ENCODE results near the gene MAPK1. TPM values are rescaled to one million over a fixed set of nuclear protein-coding genes. Genes with fewer than 3 reads are reported as not detected.

MAPK1 gene
- total and polyA plus RNA-seq, 2 donors (not counting 3 experiments of a cell fraction or from before 2014, with no cell fraction given) = 50.9 to 163 TPM

- dilution Hi-C loops (cut with MboI; ENCODE audit: extremely low pct_ligation_motif_present, low sequenced_read_pairs) = no loop called here
- no peak for FAIRE-seq
- CTCF ChIA-PET = no interaction called here
Measured at GRCh38 chr22:21827628-21828267, 39.7 kb downstream of the MAPK1 start.

More at GRCh38 chr22:21827628-21828267, 39.7 kb downstream of the MAPK1 start:
- H3K4me2 ChIP-seq (ENCODE audit: insufficient read depth, low read length) = no peak overlapping the region
- POLR2A ChIA-PET = no interaction called here
- H2AFZ ChIP-seq (ENCODE audit: low read depth, low read length) = no peak overlapping the region
- H3K36me3 ChIP-seq (ENCODE audit: control insufficient read depth in 2 of 2, extremely low read depth in 1 of 2, insufficient read depth in 2 of 2, low read length in 2 of 2) = peaks cover 0 to 3% of the 10 kb centered on the region in 2 experiments
- H3K9me3 ChIP-seq (replicated peaks; ENCODE audit: control insufficient read depth, insufficient read depth, low read length) = no peaks in the 10 kb centered on the region
- no TSS peak for BruUV-seq (replicated peaks)
- no peaks in the 10 kb centered on the region for H3K9me1 ChIP-seq (replicated peaks; ENCODE audit: control insufficient read depth, extremely low read depth, insufficient read depth, low read length)
- intact Hi-C loops (cut with micrococcal nuclease) = no loop called here
- H3K4me1 ChIP-seq (ENCODE audit: control insufficient read depth, extremely low read depth, insufficient read depth, low read length) = peaks cover 18% of the 10 kb centered on the region
- peaks cover 96% of the 10 kb centered on the region for H3K79me2 ChIP-seq (ENCODE audit: control insufficient read depth, insufficient read depth, low read length)
- no peak overlapping the region for H3K9ac ChIP-seq (replicated peaks; ENCODE audit: extremely low read depth, insufficient read depth, low read length)
- no peaks in the 10 kb centered on the region for H3K27me3 ChIP-seq (ENCODE audit: control insufficient read depth in 2 of 2, insufficient read depth in 2 of 2, low read length in 2 of 2)
- peaks cover 16% of the 10 kb centered on the region for H4K20me1 ChIP-seq (replicated peaks; ENCODE audit: control insufficient read depth, extremely low read depth, insufficient read depth, low read length)
- no peak overlapping the region for H3K4me3 ChIP-seq (replicated peaks in 1 of 3; ENCODE audit: insufficient read depth in 1 of 3, low read depth in 1 of 3, low read length in 3 of 3)
- DNase-seq (ENCODE audit: low read depth, low spot score) = no peak
- H3K27ac ChIP-seq (ENCODE audit: insufficient read depth, low read depth, low read length) = no peak overlapping the region
- TF ChIP-seq FOS (IDR thresholded peaks at IDR 0.05; ENCODE audit: borderline replicate concordance, insufficient read depth, low read length) = no peak
- TF ChIP-seq POLR2AphosphoS5 (IDR thresholded peaks at IDR 0.05; ENCODE audit: insufficient read depth, low read depth, low read length) = no peak
- no peak for TF ChIP-seq JUN (IDR thresholded peaks at IDR 0.05; ENCODE audit: borderline replicate concordance, insufficient read depth, insufficient read length, low read depth)
- no peak for TF ChIP-seq POLR2A (IDR thresholded peaks at IDR 0.05; ENCODE audit: low read depth, low read length)
- TF ChIP-seq MYC (IDR thresholded peaks at IDR 0.05; ENCODE audit: low read depth, low read length) = no peak
- no peak for TF ChIP-seq GATA2 (IDR thresholded peaks at IDR 0.05; ENCODE audit: insufficient read depth, insufficient read length, low read depth, low read length)
- no peak for TF ChIP-seq MAX (IDR thresholded peaks at IDR 0.05; ENCODE audit: insufficient read depth, insufficient read length)
- no peak for TF ChIP-seq EZH2 (IDR thresholded peaks at IDR 0.05; ENCODE audit: borderline replicate concordance, low read depth, low read length, severe bottlenecking)
- TF ChIP-seq, protein P1, sequence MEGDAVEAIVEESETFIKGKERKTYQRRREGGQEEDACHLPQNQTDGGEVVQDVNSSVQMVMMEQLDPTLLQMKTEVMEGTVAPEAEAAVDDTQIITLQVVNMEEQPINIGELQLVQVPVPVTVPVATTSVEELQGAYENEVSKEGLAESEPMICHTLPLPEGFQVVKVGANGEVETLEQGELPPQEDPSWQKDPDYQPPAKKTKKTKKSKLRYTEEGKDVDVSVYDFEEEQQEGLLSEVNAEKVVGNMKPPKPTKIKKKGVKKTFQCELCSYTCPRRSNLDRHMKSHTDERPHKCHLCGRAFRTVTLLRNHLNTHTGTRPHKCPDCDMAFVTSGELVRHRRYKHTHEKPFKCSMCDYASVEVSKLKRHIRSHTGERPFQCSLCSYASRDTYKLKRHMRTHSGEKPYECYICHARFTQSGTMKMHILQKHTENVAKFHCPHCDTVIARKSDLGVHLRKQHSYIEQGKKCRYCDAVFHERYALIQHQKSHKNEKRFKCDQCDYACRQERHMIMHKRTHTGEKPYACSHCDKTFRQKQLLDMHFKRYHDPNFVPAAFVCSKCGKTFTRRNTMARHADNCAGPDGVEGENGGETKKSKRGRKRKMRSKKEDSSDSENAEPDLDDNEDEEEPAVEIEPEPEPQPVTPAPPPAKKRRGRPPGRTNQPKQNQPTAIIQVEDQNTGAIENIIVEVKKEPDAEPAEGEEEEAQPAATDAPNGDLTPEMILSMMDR (IDR thresholded peaks at IDR 0.05; ENCODE audit: extremely low read depth in 1 of 2, insufficient read depth in 1 of 2, low read depth in 1 of 2, low read length in 2 of 2) = no peak

Data from endothelial cell of umbilical vein (primary cell).